Measurements from ENCODE around the gene KCNB1. TPM values are rescaled to one million over a fixed set of nuclear protein-coding genes. Genes with fewer than 3 reads are reported as not detected.

Gene KCNB1
- total and polyA plus RNA-seq, 11 donors = 0.72 to 4.9 (median 1.3) TPM

DNA sequence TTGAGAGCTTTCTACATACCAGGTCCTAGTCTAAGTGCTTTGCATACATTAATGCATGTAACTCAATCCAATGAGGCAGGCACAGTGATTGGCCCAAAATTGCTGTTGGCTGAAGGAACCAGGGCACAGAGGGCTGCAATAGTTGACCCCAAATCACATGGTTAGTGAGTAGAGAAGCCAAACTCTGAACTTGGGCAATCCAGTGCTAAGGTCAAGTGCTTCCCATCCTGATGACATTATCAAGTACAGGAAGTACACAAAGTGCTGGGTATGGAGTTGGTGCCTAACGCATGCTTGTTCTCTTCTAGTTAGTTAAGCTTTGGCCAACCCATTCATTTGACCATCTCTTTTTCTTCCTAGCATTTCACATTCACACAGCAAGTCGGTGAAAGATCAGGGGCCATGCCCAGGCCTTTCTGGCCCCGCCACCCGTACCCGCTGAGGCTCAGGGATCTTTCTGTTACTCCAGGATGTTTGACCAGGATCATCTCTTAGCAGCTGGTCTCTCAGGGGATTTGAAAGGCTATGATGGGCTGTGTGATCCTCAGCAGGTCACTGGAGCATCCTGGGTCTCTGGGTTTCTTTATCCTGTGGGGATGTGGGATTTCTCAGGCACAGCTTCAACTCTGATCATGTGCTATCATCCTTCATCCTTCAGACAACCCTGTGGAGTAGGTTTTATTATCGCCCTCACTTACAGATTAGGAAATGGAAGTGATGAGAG lies 7.0 kb downstream of the KCNB1 start:
- Histone ChIP-seq H3K9me3 (no peaks in the 10 kb centered on the region), H3K36me3 (no peaks in the 10 kb centered on the region), H3K4me1 (no peaks in the 10 kb centered on the region), H3K27ac (no peak overlapping the region), H3K4me3 (no peak overlapping the region), H3K27me3 (peaks cover 0 to 12% (median 0%) of the 10 kb centered on the region in 9 donors)
- ATAC-seq (no peak), DNase-seq (no peak)
- 83 to 93% (median 86%) methylated on average over 6 of the region's 6 CpGs for WGBS, 4 donors
- intact Hi-C loops (cut with DNase I) = no loop called here
- no peak for TF ChIP-seq POLR2A (IDR thresholded peaks at IDR 0.05)

DNA sequence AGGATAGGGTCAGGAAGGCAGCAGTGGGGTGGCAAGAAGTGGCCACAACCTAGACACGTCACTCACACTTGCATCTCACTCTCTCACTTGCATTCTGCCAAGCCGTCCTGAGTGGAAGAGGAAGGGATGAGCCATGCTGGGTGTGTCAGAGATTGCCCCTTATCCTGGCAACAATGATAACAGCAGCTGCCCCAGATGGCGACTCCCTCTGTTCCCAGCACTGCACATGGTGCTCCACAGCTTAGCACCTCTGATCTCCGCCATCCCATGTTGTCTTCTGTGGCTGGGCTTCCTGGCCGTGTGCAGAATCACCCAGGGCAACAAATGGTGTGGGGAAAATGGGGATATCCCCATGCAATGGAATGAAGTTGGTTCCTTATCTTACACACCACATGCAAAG lies 11.1 kb downstream of the KCNB1 start:
- Histone ChIP-seq H3K27ac (no peak overlapping the region), H3K4me3 (no peak overlapping the region), H3K36me3 (no peaks in the 10 kb centered on the region), H3K27me3 (peaks cover 0 to 4% (median 0%) of the 10 kb centered on the region in 9 donors), H3K4me1 (no peaks in the 10 kb centered on the region), H3K9me3 (no peaks in the 10 kb centered on the region)
- TF ChIP-seq CTCF (IDR thresholded peaks at IDR 0.05) = no peak
- TF ChIP-seq POLR2A (IDR thresholded peaks at IDR 0.05) = no peak
- DNase-seq (no peak), ATAC-seq (no peak)
- WGBS, 4 donors = 51 to 69% (median 61%) methylated on average over 5 of the region's 5 CpGs
- intact Hi-C loops (cut with DNase I) = no loop called here

DNA sequence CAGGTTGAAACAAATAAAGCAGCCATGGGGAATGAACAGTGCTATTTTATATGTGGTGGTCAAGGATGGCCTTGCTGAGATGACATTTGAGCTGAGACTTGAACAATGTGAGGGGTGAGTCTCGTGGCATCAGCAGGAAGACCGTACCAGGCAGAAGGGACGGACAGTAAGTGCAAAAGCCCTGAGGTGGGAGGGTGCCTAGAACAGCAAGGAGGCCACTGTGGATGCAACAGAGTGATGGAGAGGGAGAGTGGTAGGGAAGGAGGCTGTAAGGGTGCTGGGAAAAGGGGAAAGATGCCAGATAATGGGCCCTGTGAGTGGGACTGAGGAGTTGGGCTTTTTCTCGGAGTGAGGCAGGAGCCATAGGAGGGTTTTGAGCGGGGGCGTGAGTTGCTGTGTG lies 11.5 kb downstream of the KCNB1 start:
- no peaks in the 10 kb centered on the region for H3K36me3 ChIP-seq
- no peaks in the 10 kb centered on the region for H3K4me1 ChIP-seq
- H3K4me3 ChIP-seq = no peak overlapping the region
- TF ChIP-seq CTCF (IDR thresholded peaks at IDR 0.05) = no peak
- no peak for TF ChIP-seq POLR2A (IDR thresholded peaks at IDR 0.05)
- DNase-seq = no peak
- intact Hi-C loops (cut with DNase I) = no loop called here
- no peaks in the 10 kb centered on the region for H3K9me3 ChIP-seq
- no peak for ATAC-seq
- 78 to 81% (median 79%) methylated on average over 6 of the region's 6 CpGs for WGBS, 4 donors
- H3K27ac ChIP-seq = no peak overlapping the region
- H3K27me3 ChIP-seq = peaks cover 0 to 4% (median 0%) of the 10 kb centered on the region in 9 donors

GRCh38 chr20:49469060-49469459 lies 13.4 kb downstream of the KCNB1 start:
- Histone ChIP-seq H3K9me3 (no peaks in the 10 kb centered on the region), H3K4me1 (no peaks in the 10 kb centered on the region), H3K27ac (no peak overlapping the region), H3K4me3 (no peak overlapping the region), H3K27me3 (peaks cover 0 to 4% (median 0%) of the 10 kb centered on the region in 9 donors), H3K36me3 (no peaks in the 10 kb centered on the region)
- ATAC-seq (no peak), DNase-seq (no peak)
- intact Hi-C loops (cut with DNase I) = no loop called here
- TF ChIP-seq POLR2A (IDR thresholded peaks at IDR 0.05) = no peak
- WGBS, 4 donors = 77 to 92% (median 91%) methylated on average over 6 of the region's 6 CpGs

- intact Hi-C loops (cut with DNase I) = no loop called here
- H3K36me3 ChIP-seq = no peaks in the 10 kb centered on the region
- H3K27me3 ChIP-seq = peaks cover 0 to 4% (median 0%) of the 10 kb centered on the region in 9 donors
- ATAC-seq (no peak), DNase-seq (no peak)
- TF ChIP-seq CTCF (IDR thresholded peaks at IDR 0.05) = no peak
- no peak for TF ChIP-seq POLR2A (IDR thresholded peaks at IDR 0.05)
- H3K4me3 ChIP-seq = no peak overlapping the region
- H3K27ac ChIP-seq = no peak overlapping the region
- no peaks in the 10 kb centered on the region for H3K4me1 ChIP-seq
- WGBS, 4 donors = 79 to 83% (median 81%) methylated on average over 7 of the region's 7 CpGs
- no peaks in the 10 kb centered on the region for H3K9me3 ChIP-seq
Observed at GRCh38 chr20:49468412-49468811, 14.1 kb downstream of the KCNB1 start.

Measured in heart left ventricle (tissue), 16 donors.